GM10266 (cell line): Measurements from ENCODE around the gene TYK2.

Source experiments
- DNase-seq: peaks from one replicate; pipeline ENCODE4 v3.0.0; 2012; ENCODE audit errors: extremely low spot score
- CTCF ChIP-seq: IDR thresholded peaks from 2 replicates; pipeline ENCODE4 v1.5.1; 2012; ENCODE audit warnings: mild to moderate bottlenecking, low read depth; ENCODE audit not compliant: control insufficient read depth, insufficient read depth; ENCODE audit errors: missing control alignments

TYK2 gene

GRCh38 chr19:10361569-10362011 lies 18.8 kb downstream of the TYK2 start:
- TF ChIP-seq CTCF, result no peak
- DNase-seq, result no peak

- no peak for DNase-seq
- TF ChIP-seq CTCF, result no peak
Observed at GRCh38 chr19:10356431-10356830, 23.9 kb downstream of the TYK2 start.

GRCh38 chr19:10353793-10354391 lies 26.5 kb downstream of the TYK2 start:
- no peak for TF ChIP-seq CTCF
- no peak for DNase-seq

GRCh38 chr19:10352764-10353671 lies 27.4 kb downstream of the TYK2 start:
- DNase-seq, result no peak
- no peak for TF ChIP-seq CTCF

- DNase-seq, result no peak
- no peak for TF ChIP-seq CTCF
Observed at GRCh38 chr19:10346509-10346908, 33.9 kb downstream of the TYK2 start.

GRCh38 chr19:10344780-10345179 lies 35.6 kb downstream of the TYK2 start:
- no peak for DNase-seq
- TF ChIP-seq CTCF, result no peak

- no peak for DNase-seq
- TF ChIP-seq CTCF, result no peak
Observed at GRCh38 chr19:10343495-10343894, 36.9 kb downstream of the TYK2 start.
